Thyroid gland (tissue), 4 donors: ENCODE measurements around the gene FBXO41.

Experiments
- POLR2A ChIP-seq, 2 donors: fragments of 450-650 bp; IDR thresholded peaks; one replicate each; pipeline ENCODE4 v1.6.1; 2017; ENCODE audit warnings: antibody characterized with exemption in 2 of 2, mild to moderate bottlenecking in 2 of 2, moderate library complexity in 1 of 2
- TF ChIP-seq, protein P1 (sequence below), 6 experiments: fragments of 200-600 bp in 3 of 6; fragments of 450-650 bp in 3 of 6; sonication (generic) in 3 of 6; IDR thresholded peaks; one replicate each; pipeline ENCODE4 v1.5.1; 2016 to 2019; ENCODE audit warnings: antibody characterized with exemption in 6 of 6, mild to moderate bottlenecking in 2 of 6, inconsistent platforms in 1 of 6, moderate library complexity in 1 of 6

- TF ChIP-seq, protein P1, sequence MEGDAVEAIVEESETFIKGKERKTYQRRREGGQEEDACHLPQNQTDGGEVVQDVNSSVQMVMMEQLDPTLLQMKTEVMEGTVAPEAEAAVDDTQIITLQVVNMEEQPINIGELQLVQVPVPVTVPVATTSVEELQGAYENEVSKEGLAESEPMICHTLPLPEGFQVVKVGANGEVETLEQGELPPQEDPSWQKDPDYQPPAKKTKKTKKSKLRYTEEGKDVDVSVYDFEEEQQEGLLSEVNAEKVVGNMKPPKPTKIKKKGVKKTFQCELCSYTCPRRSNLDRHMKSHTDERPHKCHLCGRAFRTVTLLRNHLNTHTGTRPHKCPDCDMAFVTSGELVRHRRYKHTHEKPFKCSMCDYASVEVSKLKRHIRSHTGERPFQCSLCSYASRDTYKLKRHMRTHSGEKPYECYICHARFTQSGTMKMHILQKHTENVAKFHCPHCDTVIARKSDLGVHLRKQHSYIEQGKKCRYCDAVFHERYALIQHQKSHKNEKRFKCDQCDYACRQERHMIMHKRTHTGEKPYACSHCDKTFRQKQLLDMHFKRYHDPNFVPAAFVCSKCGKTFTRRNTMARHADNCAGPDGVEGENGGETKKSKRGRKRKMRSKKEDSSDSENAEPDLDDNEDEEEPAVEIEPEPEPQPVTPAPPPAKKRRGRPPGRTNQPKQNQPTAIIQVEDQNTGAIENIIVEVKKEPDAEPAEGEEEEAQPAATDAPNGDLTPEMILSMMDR (IDR thresholded peaks at IDR 0.05), result no peak
- no peak for TF ChIP-seq POLR2A (IDR thresholded peaks at IDR 0.05)
Measured at GRCh38 chr2:73217826-73218225, 66.5 kb downstream of the FBXO41 start.
